Kasumi-1 (cell line): Measurements from ENCODE around the gene STRA6.

Experiments
- DNase-seq, 2 experiments: peaks; one replicate each; lab custom pipeline; 2025; lab: John Stamatoyannopoulos, UW

Gene STRA6

GRCh38 chr15:74207652-74208440, 5.3 kb upstream of the STRA6 start:
- DNase-seq, result no peak

GRCh38 chr15:74206801-74207281, 4.3 kb upstream of the STRA6 start:
- DNase-seq, result no peak

DNA sequence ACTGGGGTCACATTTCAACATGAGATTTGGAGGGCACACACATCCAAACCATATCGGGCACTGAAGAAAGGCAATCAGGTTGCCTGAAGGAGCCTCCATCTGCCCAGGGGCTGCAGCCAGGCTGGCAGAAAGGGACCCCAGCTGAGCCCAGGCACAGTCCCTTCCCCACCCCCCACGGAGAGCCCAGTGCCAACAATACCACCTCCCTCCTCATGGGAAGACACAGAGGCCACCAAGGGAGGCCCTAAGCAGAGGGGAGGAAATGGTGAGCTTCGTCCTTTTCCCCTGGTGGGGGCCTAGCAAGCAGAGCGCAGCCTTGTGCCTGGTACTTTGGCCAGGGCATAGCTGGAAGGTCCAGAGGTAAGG, 3.0 kb upstream of the STRA6 start:
- no peak for DNase-seq

GRCh38 chr15:74203914-74204431, 1.4 kb upstream of the STRA6 start:
- no peak for DNase-seq

DNA sequence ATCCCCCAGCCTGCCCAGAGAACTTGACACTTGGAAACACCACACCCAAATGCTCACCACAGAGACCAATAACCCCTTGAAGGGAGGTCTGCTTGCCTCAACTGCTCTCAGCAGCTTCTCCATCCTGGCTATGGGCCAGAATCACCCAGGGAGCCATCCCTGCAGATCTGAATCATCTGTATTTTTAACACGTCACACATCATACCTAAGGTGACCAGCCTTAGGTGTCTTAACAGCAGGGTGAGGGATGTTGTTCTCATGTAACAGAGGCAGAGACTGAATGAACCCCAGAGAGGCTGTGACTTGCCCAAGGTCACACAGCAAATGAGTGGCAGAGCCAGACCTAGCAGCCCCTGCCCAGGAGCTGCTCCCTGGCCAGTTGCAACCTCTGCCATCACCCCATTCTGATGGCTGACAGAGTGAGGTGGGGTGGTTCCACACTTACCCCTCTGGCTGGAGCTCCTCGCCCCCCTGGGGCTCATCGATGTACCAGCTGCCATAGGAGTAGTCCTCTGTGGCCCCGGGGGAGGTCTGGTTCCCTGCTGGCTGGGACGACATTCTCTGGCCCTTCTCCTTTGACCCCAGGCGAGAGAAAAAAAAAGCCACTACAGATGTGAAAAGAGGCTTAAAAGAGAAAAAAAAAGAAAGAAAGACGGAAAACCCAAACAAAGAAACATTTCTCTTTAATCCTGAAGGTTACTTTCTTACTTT, 722 bp downstream of the STRA6 start:
- no peak for DNase-seq

- DNase-seq, result no peak
Observed at GRCh38 chr15:74200871-74201419, 1.6 kb downstream of the STRA6 start.

- DNase-seq, result no peak
Observed at GRCh38 chr15:74200412-74200815, 2.2 kb downstream of the STRA6 start.

- no peak for DNase-seq
Observed at GRCh38 chr15:74199297-74199652, 3.3 kb downstream of the STRA6 start.

GRCh38 chr15:74197176-74197965, 5.2 kb downstream of the STRA6 start:
- DNase-seq, result no peak

DNA sequence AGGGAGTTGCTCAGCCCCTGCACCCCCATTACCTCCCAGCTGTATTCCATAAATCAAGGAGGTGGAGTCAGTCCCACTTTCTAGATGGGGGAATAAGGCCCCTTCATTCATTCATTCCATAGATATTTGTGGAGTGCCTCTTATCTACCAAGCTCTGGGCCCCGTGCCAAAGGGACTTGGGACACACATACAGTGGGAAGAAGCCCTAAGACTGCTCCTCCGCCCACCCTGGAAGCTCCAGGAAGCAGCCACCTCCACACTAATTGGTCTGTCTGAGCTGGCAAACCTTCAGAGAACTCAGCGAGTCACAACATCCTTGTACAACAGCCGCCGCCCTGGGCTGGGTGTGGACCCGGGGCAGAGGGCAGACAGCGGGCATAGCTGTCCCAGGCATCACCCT, 6.4 kb downstream of the STRA6 start:
- DNase-seq, result no peak

DNA sequence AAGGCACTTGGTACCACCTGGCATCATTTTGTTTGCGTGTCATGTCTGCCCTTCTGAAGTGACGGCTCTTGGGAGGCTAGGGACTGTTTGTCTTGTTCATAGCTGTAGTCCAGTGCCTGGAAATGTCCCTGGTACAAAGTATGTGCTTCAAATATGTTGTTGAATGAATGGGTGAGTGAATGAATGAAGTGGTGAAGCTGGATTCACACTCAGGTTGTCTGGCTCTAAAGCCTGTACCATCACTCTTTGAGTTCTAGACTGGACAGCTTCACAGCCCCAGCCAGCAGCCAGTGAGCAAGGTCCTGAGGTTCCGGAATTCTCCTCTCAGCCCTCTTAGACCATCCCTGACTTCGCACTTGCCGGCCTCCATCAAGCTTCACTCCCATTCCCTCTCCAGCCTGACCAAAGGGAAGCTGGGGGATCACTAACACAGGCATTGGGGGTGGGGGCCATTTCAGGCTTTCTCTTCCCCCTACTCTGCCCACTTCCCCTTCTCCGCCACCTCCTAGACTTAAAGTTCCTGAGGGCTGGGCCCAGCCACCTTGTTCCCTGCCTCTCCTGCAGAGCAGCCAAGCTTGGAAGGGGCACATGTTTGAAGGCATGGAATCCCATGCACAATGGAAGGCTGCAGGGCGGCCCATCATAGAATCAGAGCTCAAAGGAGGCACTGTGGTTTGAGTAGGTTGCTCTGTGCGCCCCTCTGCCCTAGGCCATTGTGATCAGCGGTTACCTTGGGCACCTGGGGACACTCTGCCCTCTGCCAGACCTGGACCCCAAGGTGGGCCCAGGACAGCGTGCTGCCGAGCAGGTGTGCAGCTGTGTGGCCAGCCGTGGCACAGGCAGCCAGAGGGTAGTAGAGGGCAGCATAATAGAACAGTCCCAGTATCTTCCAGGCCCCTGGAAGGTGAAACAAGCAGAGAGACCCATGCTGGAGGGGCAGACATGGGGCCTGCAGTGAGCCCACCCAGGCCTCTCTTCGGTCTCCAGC, 7.7 kb downstream of the STRA6 start:
- no peak for DNase-seq

GRCh38 chr15:74193905-74194304, 8.7 kb downstream of the STRA6 start:
- DNase-seq, result no peak

GRCh38 chr15:74193299-74193718, 9.3 kb downstream of the STRA6 start:
- no peak for DNase-seq

GRCh38 chr15:74192751-74193150, 9.8 kb downstream of the STRA6 start:
- DNase-seq, result no peak

- DNase-seq, result no peak
Observed at GRCh38 chr15:74191798-74192197, 10.8 kb downstream of the STRA6 start.

DNA sequence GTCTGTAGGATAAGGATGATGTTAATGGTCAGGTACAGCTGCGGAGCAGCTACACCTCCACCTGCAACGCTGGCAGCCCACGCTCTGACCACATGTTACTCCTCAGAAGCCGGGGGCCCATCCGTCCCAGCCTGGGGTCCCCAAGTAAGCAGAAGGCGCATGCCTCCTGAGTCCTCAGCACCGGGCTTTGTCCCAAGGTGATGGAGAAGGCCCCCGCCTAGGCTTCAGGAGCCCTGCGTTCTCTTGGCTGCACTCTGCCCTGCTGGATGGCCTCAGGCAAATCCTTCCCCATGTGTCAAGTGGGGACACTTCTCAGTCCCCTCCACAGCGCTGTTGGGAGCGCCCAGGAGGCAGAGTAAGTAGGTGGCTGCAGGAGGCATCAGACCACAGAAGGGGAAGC, 14.4 kb downstream of the STRA6 start:
- no peak for DNase-seq

DNA sequence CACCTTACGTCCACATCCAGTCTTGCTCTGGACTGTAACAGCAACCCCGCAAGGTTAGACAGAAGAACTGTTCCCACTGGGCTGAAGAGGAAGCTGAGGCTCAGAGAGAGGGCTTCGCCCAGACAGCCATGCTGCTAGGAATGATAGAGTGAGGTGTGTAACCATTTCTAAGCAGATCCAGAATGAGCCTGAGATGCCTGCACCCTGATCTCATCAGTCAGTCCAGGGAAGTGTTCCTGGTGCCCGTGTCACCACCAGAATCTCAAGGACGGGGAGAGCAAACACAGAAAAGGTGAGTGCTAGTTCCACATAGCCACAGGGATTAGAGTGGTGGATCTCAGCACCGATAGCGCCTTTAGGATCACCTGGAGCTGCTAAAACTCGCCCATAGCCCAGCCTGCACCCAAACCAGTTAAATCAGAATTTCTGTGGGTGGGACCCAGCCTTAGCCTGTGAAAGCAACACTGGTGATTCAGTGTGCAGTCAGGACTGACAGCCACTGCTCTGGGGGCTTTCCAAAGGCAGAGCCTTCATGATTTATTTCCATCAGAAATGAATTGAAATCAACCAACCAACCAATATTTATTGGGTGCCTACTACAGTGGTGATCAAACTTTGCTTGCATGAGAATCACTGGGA, 16.8 kb downstream of the STRA6 start:
- DNase-seq, result no peak

DNA sequence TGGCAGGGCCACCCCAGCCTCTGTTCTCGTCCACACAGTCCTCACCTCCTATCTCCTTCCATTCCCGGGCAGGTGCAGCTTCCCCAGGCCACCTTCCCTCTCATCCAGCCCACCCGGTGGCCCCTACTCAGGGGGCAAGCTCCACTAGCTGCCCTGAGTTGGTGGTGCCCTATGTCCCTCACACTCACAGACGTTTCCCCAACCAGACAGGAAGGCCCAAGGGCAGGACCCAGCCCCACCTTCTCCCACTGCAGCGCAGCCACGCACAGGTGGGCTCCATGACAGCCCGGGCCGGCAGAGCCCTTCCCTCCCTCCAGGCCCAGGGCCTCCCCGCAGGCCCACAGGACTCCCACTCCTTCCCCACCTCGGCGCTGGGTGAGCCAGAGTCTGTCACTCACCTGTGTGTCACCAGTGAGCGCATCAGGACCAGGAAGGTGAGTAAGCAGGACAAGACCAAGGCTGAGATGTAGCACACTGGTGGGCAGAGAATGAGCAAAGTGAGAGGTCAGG, 17.9 kb downstream of the STRA6 start:
- no peak for DNase-seq

DNA sequence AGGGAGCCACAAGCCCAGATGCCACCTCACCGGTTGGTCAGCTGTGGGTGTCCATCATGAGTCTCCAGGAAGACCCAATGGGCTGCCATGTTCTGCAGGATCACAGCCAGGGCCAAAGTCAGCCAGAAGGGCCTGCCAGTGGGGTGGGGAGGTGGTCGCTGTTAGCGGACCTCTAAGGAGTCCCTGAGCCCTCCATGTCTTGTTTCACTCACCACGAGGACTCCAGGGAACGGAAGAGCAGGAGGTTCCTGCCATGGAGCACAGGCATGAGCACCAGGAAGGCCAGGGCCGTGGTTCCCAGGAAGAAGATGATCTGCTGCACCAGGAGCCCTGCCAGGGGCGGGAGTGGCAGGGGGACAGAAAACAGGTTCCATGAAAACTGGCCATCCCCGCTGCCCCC, 20.5 kb downstream of the STRA6 start:
- DNase-seq, result no peak

DNA sequence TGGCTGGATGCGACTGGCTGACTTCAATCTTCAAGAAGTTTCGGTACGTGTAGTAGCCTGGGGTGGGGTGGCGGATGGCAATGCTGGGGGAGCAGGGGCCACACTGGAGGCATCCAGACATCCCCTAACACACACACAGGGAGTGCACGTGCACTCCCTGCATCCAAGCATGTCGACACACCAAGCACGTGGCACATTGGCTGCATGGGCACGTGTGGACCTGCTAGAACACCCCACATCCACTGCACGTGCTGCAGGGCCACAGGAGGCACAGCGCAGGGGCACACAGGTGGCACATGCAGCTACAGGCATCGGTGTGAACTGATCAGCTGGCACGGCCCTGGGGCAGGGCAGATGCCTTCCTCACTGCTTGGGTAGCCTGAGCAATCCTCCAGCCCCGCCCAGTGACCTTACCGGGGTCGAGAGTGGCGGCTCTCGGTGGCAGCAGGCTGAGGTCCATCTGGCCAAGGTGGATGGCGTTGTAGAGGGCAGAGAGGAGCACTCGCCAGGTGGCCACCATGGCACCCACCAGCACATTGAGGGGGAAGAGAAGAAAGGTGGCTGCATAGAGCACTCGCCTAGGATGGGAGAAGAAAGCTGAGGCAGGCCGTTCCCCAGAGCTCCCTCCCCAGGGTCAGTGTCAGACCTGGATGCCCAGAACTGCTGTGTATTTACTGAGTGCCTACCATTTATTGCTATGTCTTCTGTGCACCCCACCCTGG, 21.5 kb downstream of the STRA6 start:
- DNase-seq, result no peak
